ACC112 (cell line): Measurements from ENCODE around the gene ANKRD36B.
"Not testable (repeated sequence)": the region's sequence is repeated elsewhere in the genome, so short reads cannot be mapped to it uniquely, and the experiment has no call there.

Source experiments
- H2AFZ ChIP-seq: fragments of 200-600 bp; sonication (generic); one replicate; pipeline ENCODE4 v1.6.0; 2017; ENCODE audit warnings: antibody characterized with exemption, low read length; ENCODE audit not compliant: unreplicated experiment
- H3K27ac ChIP-seq: fragments of 200-600 bp; sonication (generic); 2 replicates; pipeline ENCODE4 v1.5.1; 2014; ENCODE audit warnings: low read depth, mild to moderate bottlenecking, antibody characterized with exemption, low read length, moderate library complexity
- H3K27me3 ChIP-seq: fragments of 200-600 bp; sonication (generic); 2 replicates; pipeline ENCODE4 v1.6.1; 2014; ENCODE audit warnings: mild to moderate bottlenecking, antibody characterized with exemption, low read length, moderate library complexity, mixed read lengths; ENCODE audit not compliant: insufficient read depth
- H3K36me3 ChIP-seq: fragments of 200-600 bp; sonication (generic); 2 replicates; pipeline ENCODE4 v1.6.1; 2016; ENCODE audit warnings: mild to moderate bottlenecking, antibody characterized with exemption, low read length, moderate library complexity, mixed read lengths; ENCODE audit not compliant: insufficient read depth
- H3K4me1 ChIP-seq: fragments of 200-600 bp; sonication (generic); one replicate; pipeline ENCODE4 v1.6.1; 2016; ENCODE audit warnings: low read length, mixed read lengths; ENCODE audit not compliant: insufficient read depth, unreplicated experiment, control insufficient read depth
- H3K4me3 ChIP-seq: fragments of 200-600 bp; sonication (generic); 2 replicates; pipeline ENCODE4 v1.5.1; 2014; ENCODE audit warnings: mild to moderate bottlenecking, low read depth, low read length
- H3K79me2 ChIP-seq: fragments of 200-600 bp; sonication (generic); one replicate; pipeline ENCODE4 v1.6.0; 2016; ENCODE audit warnings: low read length; ENCODE audit not compliant: control insufficient read depth, unreplicated experiment, insufficient read depth

The ANKRD36B gene

DNA sequence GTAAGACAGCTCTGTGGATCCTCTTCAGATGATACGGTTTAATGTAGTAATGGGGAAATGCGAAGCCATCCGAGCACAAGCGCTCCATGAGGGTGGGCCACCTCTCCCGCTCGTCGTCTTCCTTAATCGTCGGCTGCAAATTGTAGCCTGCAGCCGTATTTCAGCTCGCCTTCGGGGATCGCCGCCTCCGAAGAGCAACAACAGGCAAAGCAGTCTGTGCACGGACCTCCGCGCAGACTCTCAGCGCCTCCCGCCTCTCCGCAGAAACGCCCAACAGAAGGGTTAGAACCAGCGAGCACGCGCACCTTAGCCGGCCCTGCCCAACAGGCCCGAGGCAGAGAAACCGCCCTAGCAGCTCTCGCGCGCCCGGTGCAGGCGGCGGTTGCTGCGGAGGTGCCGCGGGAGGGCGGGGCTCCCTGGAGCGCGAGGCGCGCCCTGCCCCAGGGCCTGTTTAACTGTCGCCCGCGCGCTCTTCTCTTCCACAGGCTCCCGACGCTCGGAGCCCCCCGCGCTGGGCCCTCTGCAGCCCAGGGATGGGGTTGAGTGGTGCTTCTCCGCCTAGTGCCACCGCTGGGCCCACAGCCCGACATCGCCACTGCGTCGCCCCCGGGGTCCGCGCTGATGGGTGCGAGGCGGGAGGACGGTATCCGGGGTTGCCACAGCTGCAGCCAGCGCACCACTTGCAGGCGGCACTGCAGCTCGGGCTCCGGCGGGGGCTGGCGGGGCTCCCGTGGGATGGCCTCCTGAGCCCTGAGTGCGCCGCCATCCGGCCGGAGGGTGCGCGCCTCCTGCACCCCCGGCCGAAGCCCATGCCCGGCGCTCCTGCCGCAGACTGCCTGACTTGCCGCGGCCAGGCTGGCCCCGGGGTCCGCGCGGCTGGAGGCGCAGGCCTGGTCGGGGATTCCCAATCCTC, at the start of gene ANKRD36B:
Gene ANKRD36B (minus strand): TSS at position 280 of the 913 bp plus-strand sequence. CDS start 192 bp downstream, at position 88.
- not testable (repeated sequence) for H3K36me3 ChIP-seq, H3K27me3 ChIP-seq, H3K4me1 ChIP-seq, H3K79me2 ChIP-seq
- H2AFZ ChIP-seq: peak within 1 kb of the TSS; percentile 84
- H3K27ac ChIP-seq: peak within 1 kb of the TSS; percentile 75
- peak within 1 kb of the TSS; percentile 89 for H3K4me3 ChIP-seq

DNA sequence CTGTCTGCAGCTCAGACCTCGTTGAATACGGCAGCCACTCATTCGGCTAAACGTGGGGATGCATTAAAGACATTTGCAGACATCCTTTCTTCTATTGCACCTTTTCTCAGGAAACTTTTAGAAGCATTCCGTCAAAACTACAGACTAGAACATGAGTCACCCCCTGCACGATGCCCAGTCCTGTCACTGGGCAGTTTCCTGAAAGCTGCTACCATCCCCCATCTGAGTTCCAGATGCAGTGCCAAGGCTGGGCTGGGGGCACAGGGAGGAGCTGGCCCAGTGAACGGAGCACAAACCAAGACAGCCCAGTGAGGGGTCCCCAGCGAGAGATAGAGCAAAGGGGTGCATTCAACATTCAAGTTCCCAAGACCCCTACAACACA, 36.4 kb upstream of the ANKRD36B start:
- H3K27ac ChIP-seq, H3K4me1 ChIP-seq: not testable (repeated sequence)

DNA sequence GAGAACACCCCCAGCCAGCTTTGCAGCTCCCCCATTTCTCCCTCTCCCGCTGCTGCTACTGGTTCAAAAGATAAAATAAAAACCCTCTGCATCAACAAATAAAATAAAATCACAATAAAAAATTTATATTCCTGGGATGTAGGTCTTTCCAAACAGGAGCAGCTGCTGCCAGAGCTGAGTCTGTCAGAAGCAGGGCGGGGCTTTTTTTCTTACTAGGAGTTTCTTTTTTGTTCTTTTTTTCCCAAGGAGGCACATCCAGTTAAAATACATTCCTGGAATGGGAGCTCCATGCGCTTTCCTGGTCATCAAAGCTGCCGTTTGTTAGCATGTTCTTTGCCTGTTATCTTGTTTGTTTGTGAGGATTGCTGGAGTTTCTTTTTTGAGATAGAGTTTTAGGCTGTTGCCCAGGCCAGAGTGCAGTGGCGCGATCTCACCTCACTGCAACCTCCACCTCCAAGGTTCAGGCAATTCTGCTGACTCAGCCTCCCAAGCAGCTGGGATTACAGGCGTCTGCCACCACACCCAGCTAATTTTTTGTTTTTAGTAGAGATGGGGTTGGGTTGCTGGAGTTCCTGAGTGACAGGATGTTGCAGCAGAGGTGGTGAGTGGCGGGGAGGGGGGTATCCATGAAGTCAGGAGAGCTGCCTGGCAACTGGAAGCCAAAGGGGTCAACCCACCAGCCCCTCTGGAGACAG, 35.8 kb upstream of the ANKRD36B start:
- H3K4me1 ChIP-seq, H3K4me3 ChIP-seq, H2AFZ ChIP-seq, H3K36me3 ChIP-seq, H3K27ac ChIP-seq, H3K79me2 ChIP-seq, H3K27me3 ChIP-seq: not testable (repeated sequence)

More for the DNA sequence above, 36.4 kb upstream of the ANKRD36B start:
- not testable (repeated sequence) for H2AFZ ChIP-seq, H3K27me3 ChIP-seq, H3K79me2 ChIP-seq, H3K36me3 ChIP-seq, H3K4me3 ChIP-seq

DNA sequence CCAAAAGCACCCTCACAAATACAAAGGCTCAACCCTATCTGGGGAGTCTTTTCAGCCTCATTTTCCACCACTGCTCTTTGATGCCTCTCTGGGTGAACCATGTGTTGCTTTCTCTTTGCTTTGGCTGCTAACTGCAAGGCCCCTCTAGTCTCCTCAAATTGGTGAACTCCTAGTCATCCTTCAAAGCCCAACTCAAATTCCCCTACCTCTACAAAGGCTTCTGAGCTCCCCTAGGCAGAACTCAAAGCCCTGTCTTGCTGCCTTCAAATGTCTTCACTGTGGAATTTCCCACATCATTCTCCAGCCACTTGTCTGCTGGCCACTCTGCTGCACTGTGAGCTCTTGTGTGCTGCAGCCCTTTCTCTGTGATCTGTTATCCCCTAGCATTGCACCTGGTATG, 33.3 kb upstream of the ANKRD36B start:
- H3K27ac ChIP-seq, H2AFZ ChIP-seq, H3K4me3 ChIP-seq, H3K4me1 ChIP-seq, H3K27me3 ChIP-seq, H3K36me3 ChIP-seq, H3K79me2 ChIP-seq: not testable (repeated sequence)

DNA sequence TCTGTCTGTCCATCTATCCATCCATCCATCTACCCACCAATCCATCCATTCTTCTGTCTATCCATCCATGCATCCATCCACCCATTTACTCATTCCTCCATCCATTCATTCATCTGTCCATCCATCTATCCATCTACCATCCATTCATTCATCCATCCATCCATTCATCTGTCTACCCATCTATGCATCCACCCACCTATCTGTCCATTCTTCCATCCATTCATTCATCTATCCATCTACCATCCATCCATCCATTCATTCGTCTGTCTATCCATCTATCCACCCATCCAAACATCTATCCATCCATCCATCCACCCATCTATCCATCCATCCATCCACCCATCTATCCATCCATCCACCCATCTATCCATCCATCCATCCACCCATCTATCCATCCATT, 30.8 kb upstream of the ANKRD36B start:
- not testable (repeated sequence) for H3K79me2 ChIP-seq, H3K36me3 ChIP-seq, H3K4me1 ChIP-seq, H2AFZ ChIP-seq, H3K4me3 ChIP-seq, H3K27me3 ChIP-seq, H3K27ac ChIP-seq

DNA sequence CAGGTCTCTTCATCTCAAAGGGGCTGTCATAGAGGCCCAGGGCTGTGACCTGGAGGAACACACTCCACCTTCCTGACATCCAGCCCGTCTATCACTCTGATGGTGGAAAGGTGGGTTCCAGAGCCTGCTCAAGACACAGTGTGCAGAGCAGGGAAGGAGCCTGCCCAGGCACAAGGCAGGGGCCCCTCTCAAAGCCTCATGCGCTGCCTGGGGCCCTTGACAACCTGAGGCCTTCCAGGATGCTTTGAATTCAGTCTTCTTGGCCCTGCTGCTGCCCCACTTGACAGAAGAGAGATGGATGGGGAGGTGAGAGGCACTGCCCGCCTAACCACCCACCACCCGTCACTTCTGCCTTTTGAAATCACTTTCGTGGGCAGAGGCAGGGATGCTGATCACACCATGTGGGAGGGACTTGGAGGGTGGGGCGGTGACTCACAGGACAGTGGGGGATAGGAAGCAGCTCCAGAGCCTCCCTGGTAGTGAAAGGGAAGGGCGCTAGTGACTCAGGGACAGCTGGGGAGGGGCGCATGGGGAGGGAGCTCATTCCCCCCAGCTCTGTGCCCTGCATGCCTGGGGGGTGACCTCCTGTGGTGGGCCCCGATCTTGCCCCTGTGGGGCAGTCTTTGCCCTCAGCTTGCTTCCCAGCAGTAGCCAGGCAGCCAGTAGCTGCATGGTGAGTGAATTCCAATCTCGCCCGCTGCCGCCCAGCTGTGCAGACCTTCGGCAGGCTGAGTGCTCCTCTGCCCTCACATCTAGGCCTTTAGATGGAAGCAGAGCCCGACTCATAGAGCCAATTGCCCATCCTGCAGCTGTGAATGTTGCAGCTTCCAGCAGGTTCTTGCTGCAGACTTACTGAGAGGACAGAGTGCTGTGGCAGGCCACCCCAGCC, 29.5 kb upstream of the ANKRD36B start:
- H3K27ac ChIP-seq, H3K36me3 ChIP-seq, H3K27me3 ChIP-seq, H3K4me1 ChIP-seq, H3K4me3 ChIP-seq, H3K79me2 ChIP-seq, H2AFZ ChIP-seq: not testable (repeated sequence)

DNA sequence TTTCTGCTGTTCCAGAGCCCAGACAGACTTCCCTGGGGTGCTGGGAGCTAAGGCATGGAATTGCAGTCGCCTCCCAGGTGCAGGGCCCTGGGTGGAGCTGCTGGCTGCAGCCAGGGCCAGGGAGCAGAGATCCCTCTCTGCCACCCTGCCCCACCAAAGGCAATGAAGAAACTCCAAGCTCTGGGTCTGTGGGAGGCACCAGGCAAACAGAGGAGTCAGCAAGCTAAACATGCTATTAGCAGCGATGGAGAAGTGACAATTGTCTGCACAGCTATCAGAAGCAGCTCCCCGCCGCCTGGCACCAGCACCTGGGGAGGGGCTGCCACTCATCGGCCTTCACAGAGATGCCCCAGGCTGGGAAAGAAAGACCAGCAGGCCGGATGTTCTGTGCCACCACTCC, 28.2 kb upstream of the ANKRD36B start:
- Histone ChIP-seq H3K27me3 (no peaks in the 10 kb centered on the region), H3K36me3 (no peaks in the 10 kb centered on the region), H3K27ac (no peak overlapping the region), H3K4me1 (no peaks in the 10 kb centered on the region), H3K4me3 (no peak overlapping the region), H2AFZ (no peak overlapping the region), H3K79me2 (no peaks in the 10 kb centered on the region)

DNA sequence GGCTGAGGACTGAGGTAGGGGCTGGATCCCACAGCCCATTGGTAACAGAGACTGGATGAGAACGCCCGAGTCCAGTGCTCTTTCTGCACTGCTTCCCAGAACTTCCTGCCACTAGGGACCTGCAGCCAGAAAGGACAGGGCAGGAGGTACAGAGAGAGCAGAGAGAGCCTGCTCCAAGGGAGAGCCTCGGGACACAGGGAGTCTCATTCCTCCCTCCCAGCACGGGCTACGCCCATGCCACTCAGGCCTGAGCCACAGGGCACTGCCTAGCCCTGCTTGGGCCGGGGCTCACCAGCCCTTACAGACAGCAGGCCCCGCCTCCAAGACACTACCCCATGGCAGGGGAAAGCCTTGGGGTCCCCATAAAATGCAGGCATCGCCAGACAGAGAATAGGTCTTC, 26.1 kb upstream of the ANKRD36B start:
- H3K4me1 ChIP-seq, H3K27ac ChIP-seq, H3K4me3 ChIP-seq, H2AFZ ChIP-seq, H3K36me3 ChIP-seq, H3K27me3 ChIP-seq, H3K79me2 ChIP-seq: not testable (repeated sequence)

DNA sequence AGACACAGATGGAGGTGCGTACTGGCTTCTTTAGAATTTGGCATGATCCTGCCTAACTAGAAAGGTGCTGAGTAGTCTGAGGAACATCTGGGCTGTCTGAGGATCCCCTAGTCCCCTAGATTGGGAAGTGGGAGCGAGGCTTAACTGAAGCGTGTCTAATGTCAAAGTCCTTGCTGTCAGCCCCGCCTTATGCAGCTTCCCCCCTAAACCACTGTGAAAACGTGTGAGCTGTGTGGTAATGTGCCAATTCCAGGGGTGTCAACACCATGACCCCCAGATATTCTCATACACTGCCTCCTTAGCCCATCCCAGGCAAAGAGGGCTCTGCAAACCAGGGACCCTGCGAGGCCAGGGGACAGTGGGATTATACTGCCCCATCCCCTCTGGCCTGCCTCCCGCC, 22.2 kb upstream of the ANKRD36B start:
- not testable (repeated sequence) for H3K4me1 ChIP-seq, H3K36me3 ChIP-seq, H3K4me3 ChIP-seq, H3K27ac ChIP-seq, H3K79me2 ChIP-seq, H3K27me3 ChIP-seq, H2AFZ ChIP-seq

DNA sequence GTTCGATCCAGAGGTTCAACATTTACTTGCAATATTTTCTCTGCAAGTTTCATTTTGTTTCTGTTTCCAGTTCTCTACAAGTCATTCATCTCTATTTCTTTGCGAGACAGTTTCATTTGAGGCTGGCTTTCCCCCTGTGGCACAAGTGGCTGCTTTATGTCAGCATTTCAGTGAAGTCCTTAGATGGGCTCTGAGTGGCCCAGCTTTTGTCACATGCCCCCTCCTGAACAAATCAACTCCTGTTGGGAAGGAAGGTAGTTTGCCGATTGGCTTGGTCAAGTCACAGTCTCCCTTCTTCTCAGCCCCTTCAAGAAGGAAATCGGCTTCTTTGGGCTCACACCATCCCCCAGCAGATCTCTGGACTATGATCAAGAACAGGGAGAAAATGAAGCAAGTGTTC, 19.1 kb upstream of the ANKRD36B start:
- not testable (repeated sequence) for H3K27ac ChIP-seq, H3K36me3 ChIP-seq, H2AFZ ChIP-seq, H3K4me3 ChIP-seq, H3K4me1 ChIP-seq, H3K79me2 ChIP-seq, H3K27me3 ChIP-seq
